HCT116 (cell line): Measurements from ENCODE around the gene ADARB2. TPM values are rescaled to one million over a fixed set of nuclear protein-coding genes. Genes with fewer than 3 reads are reported as not detected.

Experiments used
- ATAC-seq: fragments of 200-7000 bp; cut with Tn5 transposase; 2 replicates; pipeline ENCODE4 v1.9.1; 2020; ENCODE audit warnings: mild to moderate bottlenecking, moderate library complexity
- BruUV-seq: library from RNA; stranded (reverse); fragments of 400-500 nt; replicated peaks from 2 replicates; lab custom pipeline; 2021; lab: Mats Ljungman, UMichigan
- CTCF ChIA-PET: fragments of 300-600 bp; sonication (Branson Sonifier 250); formaldehyde crosslinking; loops from one replicate; lab custom pipeline; 2021; ENCODE audit warnings: antibody characterized with exemption; lab: Charles Lee
- POLR2A ChIA-PET: fragments of 300-600, 350-600 bp; sonication (Branson Sonifier 250); formaldehyde crosslinking; loops from one replicate; lab custom pipeline; 2021; ENCODE audit warnings: antibody characterized with exemption; lab: Charles Lee
- RAD21 ChIA-PET, 2 experiments: fragments of 300-600 bp; sonication (Branson Sonifier 250); formaldehyde crosslinking; loops; one replicate each; lab custom pipeline; 2023; ENCODE audit warnings: low total read pairs in 2 of 2; ENCODE audit not compliant: uncharacterized antibody in 2 of 2, unreplicated experiment in 2 of 2, low non-redundant PET in 1 of 2; lab: Charles Lee
- DNase-seq: peaks from one replicate; pipeline ENCODE4 v3.0.0-alpha.2; 2010; ENCODE audit warnings: low read depth, low spot score
- H2AFZ ChIP-seq: fragments of 200-600 bp; shearing (Covaris generic), sonication (generic); 2 replicates; pipeline ENCODE4 v1.6.1; 2017; ENCODE audit warnings: low read depth, mixed run types, mixed read lengths, antibody characterized with exemption, low read length; ENCODE audit not compliant: poor library complexity, severe bottlenecking
- H3K27ac ChIP-seq: 2 replicates; pipeline ENCODE4 v1.5.1; 2012; ENCODE audit warnings: low read depth, low read length
- H3K27me3 ChIP-seq: fragments of 200-600 bp; sonication (generic); 2 replicates; pipeline ENCODE4 v1.6.1; 2016; ENCODE audit warnings: mixed run types, low read length, mixed read lengths; ENCODE audit not compliant: insufficient read depth
- H3K36me3 ChIP-seq, 2 experiments: fragments of 200-500 bp in 1 of 2; fragments of 200-600 bp in 1 of 2; sonication (Bioruptor generic) in 1 of 2; sonication (generic) in 1 of 2; 2 replicates each; pipeline versions ENCODE4 v1.5.1 to v1.6.1; 2014 to 2016; ENCODE audit warnings: low read length in 2 of 2, inconsistent platforms in 1 of 2, mixed read lengths in 1 of 2, mixed run types in 1 of 2; ENCODE audit not compliant: insufficient read depth in 2 of 2, control insufficient read depth in 1 of 2
- H3K4me1 ChIP-seq, 2 experiments: fragments of 200-600 bp in 1 of 2; sonication (generic) in 1 of 2; 2 replicates each; pipeline versions ENCODE4 v1.5.1 to v1.6.1; 2012 to 2017; ENCODE audit warnings: low read length in 2 of 2, inconsistent platforms in 1 of 2, mild to moderate bottlenecking in 1 of 2, mixed read lengths in 1 of 2, mixed run types in 1 of 2, moderate library complexity in 1 of 2; ENCODE audit not compliant: insufficient read depth in 2 of 2, control insufficient read depth in 1 of 2
- H3K4me2 ChIP-seq: fragments of 200-600 bp; sonication (generic); 2 replicates; pipeline ENCODE4 v1.6.1; 2017; ENCODE audit warnings: mixed run types, low read length, mixed read lengths
- H3K4me3 ChIP-seq, 2 experiments: fragments of 200-600 bp in 1 of 2; sonication (generic) in 1 of 2; replicated peaks in 1 of 2; 2 replicates each; pipeline ENCODE4 v1.5.1; 2011 to 2016; ENCODE audit warnings: low read length in 2 of 2, control low read depth in 1 of 2, low read depth in 1 of 2, mild to moderate bottlenecking in 1 of 2, mixed read lengths in 1 of 2, mixed run types in 1 of 2
- H3K79me2 ChIP-seq: fragments of 200-600 bp; sonication (generic); 2 replicates; pipeline ENCODE4 v1.6.1; 2017; ENCODE audit warnings: mild to moderate bottlenecking, mixed run types, low read length, moderate library complexity, mixed read lengths; ENCODE audit not compliant: insufficient read depth
- H3K9ac ChIP-seq: fragments of 200-600 bp; sonication (generic); 2 replicates; pipeline ENCODE4 v1.6.1; 2016; ENCODE audit warnings: low read length, mixed read lengths
- H3K9me2 ChIP-seq: fragments of 200-600 bp; sonication (generic), shearing (Covaris generic); 2 replicates; pipeline ENCODE4 v1.6.1; 2017; ENCODE audit warnings: mixed run types, mild to moderate bottlenecking, moderate library complexity; ENCODE audit not compliant: insufficient read depth
- H3K9me3 ChIP-seq, 2 experiments: fragments of 200-500 bp in 1 of 2; fragments of 200-600 bp in 1 of 2; sonication (Bioruptor generic) in 1 of 2; sonication (generic) in 1 of 2; 2 replicates each; pipeline ENCODE4 v1.6.1; 2014 to 2017; ENCODE audit warnings: low read length in 2 of 2, mixed read lengths in 2 of 2, inconsistent platforms in 1 of 2, low read depth in 1 of 2, mild to moderate bottlenecking in 1 of 2, mixed run types in 1 of 2, moderate library complexity in 1 of 2; ENCODE audit not compliant: control insufficient read depth in 1 of 2, insufficient read depth in 1 of 2
- H4K20me1 ChIP-seq: fragments of 200-600 bp; sonication (generic), shearing (Covaris generic); 2 replicates; pipeline ENCODE4 v1.6.1; 2017; ENCODE audit warnings: mixed run types, mild to moderate bottlenecking, moderate library complexity; ENCODE audit not compliant: insufficient read depth
- ELF1 ChIP-seq: IDR thresholded peaks from 2 replicates; pipeline ENCODE4 v1.6.1; 2012; ENCODE audit warnings: low read depth, borderline replicate concordance
- EZH2phosphoT487 ChIP-seq: fragments of 200-600 bp; IDR thresholded peaks from 2 replicates; pipeline ENCODE4 v1.6.1; 2018; ENCODE audit warnings: antibody characterized with exemption, borderline replicate concordance
- POLR2A ChIP-seq: IDR thresholded peaks from 2 replicates; pipeline ENCODE4 v1.7.0; 2011; ENCODE audit warnings: borderline replicate concordance; ENCODE audit not compliant: insufficient read depth, insufficient read length; ENCODE audit errors: extremely low read depth
- intact Hi-C: fragments of 100-400 bp; cut with micrococcal nuclease; formaldehyde crosslinking; loops from 2 replicates; pipeline ENCODE4 v1.10.0; 2022
- total RNA-seq: library from RNA; stranded (reverse); gene quantifications from one replicate; pipeline ENCODE4 v1.2.1, GENCODE V29; 2021; ENCODE audit not compliant: unreplicated experiment
- TF ChIP-seq, protein P1 (sequence below): IDR thresholded peaks from 2 replicates; pipeline ENCODE4 v1.6.1; 2012

Gene ADARB2
- total RNA-seq, 1 experiment from 2014 or later, result not detected

DNA sequence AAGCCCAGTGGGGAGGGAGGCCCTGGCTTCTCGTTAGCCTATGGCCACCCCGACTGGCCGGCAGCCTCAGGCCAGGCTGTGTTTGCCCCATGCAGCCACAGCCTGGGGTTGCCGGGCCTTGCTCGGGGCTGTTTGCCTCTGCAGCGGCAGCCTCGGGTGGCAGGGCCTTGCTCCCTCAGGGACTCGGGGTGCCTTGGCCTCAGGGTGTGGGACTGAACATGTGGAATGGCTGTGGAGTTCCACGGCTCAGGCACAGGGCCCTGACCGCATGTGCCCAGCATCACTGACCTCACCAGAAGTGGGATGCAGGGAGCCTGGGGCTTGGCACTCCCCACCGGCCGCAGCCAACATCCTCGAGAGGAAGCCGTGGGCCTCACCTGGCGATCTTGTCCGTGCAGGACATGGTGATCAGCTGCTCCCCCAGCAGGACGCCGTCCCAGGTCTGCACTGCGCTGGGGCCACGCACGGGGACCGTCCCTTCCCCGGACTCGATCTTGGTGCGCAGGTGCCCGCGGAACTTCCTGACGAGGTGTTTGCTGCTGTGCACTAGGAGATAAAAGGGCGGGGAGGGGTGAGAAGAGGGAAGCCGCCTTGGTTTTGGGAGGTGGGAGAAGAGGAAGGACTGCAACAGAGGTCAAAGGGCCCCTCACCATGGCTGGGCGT is 520.6 kb downstream of the ADARB2 start:
- Histone ChIP-seq H3K4me3 (no peak overlapping the region), H3K9me3 (no peaks in the 10 kb centered on the region), H3K79me2 (no peaks in the 10 kb centered on the region), H4K20me1 (no peaks in the 10 kb centered on the region), H3K9me2 (no peaks in the 10 kb centered on the region), H3K9ac (no peak overlapping the region), H3K4me1 (no peaks in the 10 kb centered on the region), H2AFZ (no peak overlapping the region), H3K36me3 (no peaks in the 10 kb centered on the region), H3K27me3 (peaks cover 14% of the 10 kb centered on the region; the same call in 1 of the 2 replicates), H3K4me2 (no peak overlapping the region)
- CTCF ChIA-PET, result no interaction called here
- BruUV-seq, result no TSS peak
- POLR2A ChIA-PET, result no interaction called here
- intact Hi-C loops, result no loop called here
- DNase-seq, result no peak
- TF ChIP-seq EZH2phosphoT487 (no peak), ELF1 (no peak)
- TF ChIP-seq, all 23 proteins: peak for 0
- RAD21 ChIA-PET, result no interaction called here
- no peak for ATAC-seq
- no peak overlapping the region for H3K27ac ChIP-seq

GRCh38 chr10:1215862-1216573 is 521.3 kb downstream of the ADARB2 start:
- Histone ChIP-seq H3K9ac (no peak overlapping the region), H3K4me3 (no peak overlapping the region), H3K79me2 (no peaks in the 10 kb centered on the region), H3K36me3 (no peaks in the 10 kb centered on the region), H2AFZ (no peak overlapping the region), H3K4me1 (no peaks in the 10 kb centered on the region), H4K20me1 (no peaks in the 10 kb centered on the region), H3K9me3 (no peaks in the 10 kb centered on the region), H3K27ac (no peak overlapping the region), H3K9me2 (no peaks in the 10 kb centered on the region), H3K4me2 (no peak overlapping the region), H3K27me3 (peaks cover 18% of the 10 kb centered on the region; the same call in 1 of the 2 replicates)
- no TSS peak for BruUV-seq
- ChIA-PET RAD21 (no interaction called here), POLR2A (no interaction called here), CTCF (no interaction called here)
- ATAC-seq (no peak), DNase-seq (no peak)
- TF ChIP-seq, protein P1, sequence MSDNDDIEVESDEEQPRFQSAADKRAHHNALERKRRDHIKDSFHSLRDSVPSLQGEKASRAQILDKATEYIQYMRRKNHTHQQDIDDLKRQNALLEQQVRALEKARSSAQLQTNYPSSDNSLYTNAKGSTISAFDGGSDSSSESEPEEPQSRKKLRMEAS, result no peak
- no peak for TF ChIP-seq POLR2A
- intact Hi-C loops, result no loop called here
